Measurements from ENCODE around the gene CKMT1B.
"Not testable (repeated sequence)": the region's sequence is repeated elsewhere in the genome, so short reads cannot be mapped to it uniquely, and the experiment has no call there.

Gene CKMT1B

GRCh38 chr15:43552986-43553385, 40.8 kb upstream of the CKMT1B start:
- no peak overlapping the region for H3K4me3 ChIP-seq (ENCODE audit: low read length, poor library complexity, severe bottlenecking)
- no peak for TF ChIP-seq EZH2phosphoT487 (IDR thresholded peaks at IDR 0.05; ENCODE audit: borderline replicate concordance)
- TF ChIP-seq CTCF (conservative IDR thresholded peaks at IDR 0.05; ENCODE audit: low read length), result no peak
- H3K9ac ChIP-seq (ENCODE audit: low read depth, low read length, poor library complexity, severe bottlenecking), result no peak overlapping the region
- no peaks in the 10 kb centered on the region for H3K36me3 ChIP-seq (ENCODE audit: insufficient read depth, low read length)
- no peaks in the 10 kb centered on the region for H3K4me1 ChIP-seq (ENCODE audit: insufficient read depth, low read length, poor library complexity, severe bottlenecking)
- H3K27me3 ChIP-seq (ENCODE audit: insufficient read depth, low read length, poor library complexity, severe bottlenecking), result no peaks in the 10 kb centered on the region
- no peaks in the 10 kb centered on the region for H3K79me2 ChIP-seq (ENCODE audit: insufficient read depth, low read length)
- H4K20me1 ChIP-seq (ENCODE audit: insufficient read depth, low read length, poor library complexity, severe bottlenecking), result no peaks in the 10 kb centered on the region
- no peak overlapping the region for H2AFZ ChIP-seq (ENCODE audit: low read length)
- H3K4me2 ChIP-seq (ENCODE audit: low read depth, low read length, poor library complexity, severe bottlenecking), result no peak overlapping the region
- no peaks in the 10 kb centered on the region for H3K9me3 ChIP-seq (ENCODE audit: insufficient read depth, low read depth, low read length)
- H3F3A ChIP-seq (ENCODE audit: low read depth), result no peaks in the 10 kb centered on the region
- H3K9me2 ChIP-seq (replicated peaks; ENCODE audit: low read depth, low read length), result no peaks in the 10 kb centered on the region

GRCh38 chr15:43562753-43563152, 31.1 kb upstream of the CKMT1B start:
- not testable (repeated sequence) for H3K4me1 ChIP-seq (ENCODE audit: insufficient read depth, low read length, poor library complexity, severe bottlenecking); H3K4me3 ChIP-seq (ENCODE audit: low read length, poor library complexity, severe bottlenecking); H3F3A ChIP-seq (ENCODE audit: low read depth); H4K20me1 ChIP-seq (ENCODE audit: insufficient read depth, low read length, poor library complexity, severe bottlenecking); H2AFZ ChIP-seq (ENCODE audit: low read length); H3K4me2 ChIP-seq (ENCODE audit: low read depth, low read length, poor library complexity, severe bottlenecking); H3K9me3 ChIP-seq (ENCODE audit: insufficient read depth, low read depth, low read length); H3K79me2 ChIP-seq (ENCODE audit: insufficient read depth, low read length); H3K27me3 ChIP-seq (ENCODE audit: insufficient read depth, low read length, poor library complexity, severe bottlenecking); H3K9me2 ChIP-seq (replicated peaks; ENCODE audit: low read depth, low read length); H3K36me3 ChIP-seq (ENCODE audit: insufficient read depth, low read length); H3K9ac ChIP-seq (ENCODE audit: low read depth, low read length, poor library complexity, severe bottlenecking)

GRCh38 chr15:43563793-43564192, 30.0 kb upstream of the CKMT1B start:
- not testable (repeated sequence) for H3K4me2 ChIP-seq (ENCODE audit: low read depth, low read length, poor library complexity, severe bottlenecking); H3K9ac ChIP-seq (ENCODE audit: low read depth, low read length, poor library complexity, severe bottlenecking); H3F3A ChIP-seq (ENCODE audit: low read depth); H3K27me3 ChIP-seq (ENCODE audit: insufficient read depth, low read length, poor library complexity, severe bottlenecking); H2AFZ ChIP-seq (ENCODE audit: low read length); H3K9me2 ChIP-seq (replicated peaks; ENCODE audit: low read depth, low read length); H3K4me1 ChIP-seq (ENCODE audit: insufficient read depth, low read length, poor library complexity, severe bottlenecking); H3K4me3 ChIP-seq (ENCODE audit: low read length, poor library complexity, severe bottlenecking); H3K36me3 ChIP-seq (ENCODE audit: insufficient read depth, low read length); H3K79me2 ChIP-seq (ENCODE audit: insufficient read depth, low read length); H3K9me3 ChIP-seq (ENCODE audit: insufficient read depth, low read depth, low read length); H4K20me1 ChIP-seq (ENCODE audit: insufficient read depth, low read length, poor library complexity, severe bottlenecking)

GRCh38 chr15:43566615-43567014, 27.2 kb upstream of the CKMT1B start:
- not testable (repeated sequence) for H3K9me3 ChIP-seq (ENCODE audit: insufficient read depth, low read depth, low read length); H4K20me1 ChIP-seq (ENCODE audit: insufficient read depth, low read length, poor library complexity, severe bottlenecking); H3K4me1 ChIP-seq (ENCODE audit: insufficient read depth, low read length, poor library complexity, severe bottlenecking); H2AFZ ChIP-seq (ENCODE audit: low read length); H3K4me2 ChIP-seq (ENCODE audit: low read depth, low read length, poor library complexity, severe bottlenecking); H3K79me2 ChIP-seq (ENCODE audit: insufficient read depth, low read length); H3K4me3 ChIP-seq (ENCODE audit: low read length, poor library complexity, severe bottlenecking); H3K9me2 ChIP-seq (replicated peaks; ENCODE audit: low read depth, low read length); H3F3A ChIP-seq (ENCODE audit: low read depth); H3K9ac ChIP-seq (ENCODE audit: low read depth, low read length, poor library complexity, severe bottlenecking); H3K27me3 ChIP-seq (ENCODE audit: insufficient read depth, low read length, poor library complexity, severe bottlenecking); H3K36me3 ChIP-seq (ENCODE audit: insufficient read depth, low read length)

GRCh38 chr15:43574607-43575006, 19.2 kb upstream of the CKMT1B start:
- H3K9me3 ChIP-seq (ENCODE audit: insufficient read depth, low read depth, low read length); H3K36me3 ChIP-seq (ENCODE audit: insufficient read depth, low read length); H3K27me3 ChIP-seq (ENCODE audit: insufficient read depth, low read length, poor library complexity, severe bottlenecking); H3K9me2 ChIP-seq (replicated peaks; ENCODE audit: low read depth, low read length); H3K4me3 ChIP-seq (ENCODE audit: low read length, poor library complexity, severe bottlenecking); H2AFZ ChIP-seq (ENCODE audit: low read length); H4K20me1 ChIP-seq (ENCODE audit: insufficient read depth, low read length, poor library complexity, severe bottlenecking); H3K4me2 ChIP-seq (ENCODE audit: low read depth, low read length, poor library complexity, severe bottlenecking); H3K79me2 ChIP-seq (ENCODE audit: insufficient read depth, low read length); H3K4me1 ChIP-seq (ENCODE audit: insufficient read depth, low read length, poor library complexity, severe bottlenecking); H3F3A ChIP-seq (ENCODE audit: low read depth); H3K9ac ChIP-seq (ENCODE audit: low read depth, low read length, poor library complexity, severe bottlenecking): not testable (repeated sequence)

GRCh38 chr15:43589778-43590466, 3.9 kb upstream of the CKMT1B start, which contains the start of gene PPIP5K1:
Gene PPIP5K1 (minus strand): TSS chr15:43590208. CDS start chr15:43584504, 5,704 bp downstream.
- not testable (repeated sequence) for H4K20me1 ChIP-seq (ENCODE audit: insufficient read depth, low read length, poor library complexity, severe bottlenecking); H3K36me3 ChIP-seq (ENCODE audit: insufficient read depth, low read length); H3K4me3 ChIP-seq (ENCODE audit: low read length, poor library complexity, severe bottlenecking); H3K27me3 ChIP-seq (ENCODE audit: insufficient read depth, low read length, poor library complexity, severe bottlenecking); H3K9ac ChIP-seq (ENCODE audit: low read depth, low read length, poor library complexity, severe bottlenecking); H3K9me3 ChIP-seq (ENCODE audit: insufficient read depth, low read depth, low read length); H3K79me2 ChIP-seq (ENCODE audit: insufficient read depth, low read length); H3K4me1 ChIP-seq (ENCODE audit: insufficient read depth, low read length, poor library complexity, severe bottlenecking); H3F3A ChIP-seq (ENCODE audit: low read depth); H2AFZ ChIP-seq (ENCODE audit: low read length); H3K9me2 ChIP-seq (replicated peaks; ENCODE audit: low read depth, low read length); H3K4me2 ChIP-seq (ENCODE audit: low read depth, low read length, poor library complexity, severe bottlenecking)

GRCh38 chr15:43592841-43593240, 986 bp upstream of the CKMT1B start:
- not testable (repeated sequence) for H4K20me1 ChIP-seq (ENCODE audit: insufficient read depth, low read length, poor library complexity, severe bottlenecking); H3K4me2 ChIP-seq (ENCODE audit: low read depth, low read length, poor library complexity, severe bottlenecking); H3K9me2 ChIP-seq (replicated peaks; ENCODE audit: low read depth, low read length); H3F3A ChIP-seq (ENCODE audit: low read depth); H3K9ac ChIP-seq (ENCODE audit: low read depth, low read length, poor library complexity, severe bottlenecking); H3K4me1 ChIP-seq (ENCODE audit: insufficient read depth, low read length, poor library complexity, severe bottlenecking); H3K36me3 ChIP-seq (ENCODE audit: insufficient read depth, low read length); H2AFZ ChIP-seq (ENCODE audit: low read length); H3K27me3 ChIP-seq (ENCODE audit: insufficient read depth, low read length, poor library complexity, severe bottlenecking); H3K4me3 ChIP-seq (ENCODE audit: low read length, poor library complexity, severe bottlenecking); H3K79me2 ChIP-seq (ENCODE audit: insufficient read depth, low read length); H3K9me3 ChIP-seq (ENCODE audit: insufficient read depth, low read depth, low read length)

Data from Loucy (cell line).